Osteoblast (primary cell): ENCODE results near the gene DNAJC18. TPM values are rescaled to one million over a fixed set of nuclear protein-coding genes. Genes with fewer than 3 reads are reported as not detected.

Experiments used
- DNase-seq: peaks from one replicate; pipeline ENCODE4 v3.0.0; 2011; ENCODE audit warnings: low spot score, mixed read lengths; ENCODE audit not compliant: insufficient read length; ENCODE audit errors: missing footprints
- H2AFZ ChIP-seq: 2 replicates; pipeline ENCODE4 v1.6.0; 2011; ENCODE audit warnings: mild to moderate bottlenecking, low read length
- H3K27ac ChIP-seq: 2 replicates; pipeline ENCODE4 v1.5.1; 2011; ENCODE audit warnings: mild to moderate bottlenecking, low read depth, low read length, moderate library complexity
- H3K27me3 ChIP-seq: 2 replicates; pipeline ENCODE4 v1.6.0; 2012; ENCODE audit warnings: mild to moderate bottlenecking, control low read depth, inconsistent platforms, low read length, moderate library complexity; ENCODE audit not compliant: insufficient read depth
- H3K36me3 ChIP-seq: 2 replicates; pipeline ENCODE4 v1.5.1; 2011; ENCODE audit warnings: mild to moderate bottlenecking, low read length, control low read depth, moderate library complexity; ENCODE audit not compliant: insufficient read depth
- H3K4me1 ChIP-seq: 2 replicates; pipeline ENCODE4 v1.5.1; 2011; ENCODE audit warnings: mild to moderate bottlenecking, low read length, control low read depth, moderate library complexity; ENCODE audit not compliant: insufficient read depth
- H3K4me2 ChIP-seq: 2 replicates; pipeline ENCODE4 v1.6.0; 2011; ENCODE audit warnings: mild to moderate bottlenecking, low read length; ENCODE audit not compliant: insufficient read depth
- H3K4me3 ChIP-seq: fragments of 200-600 bp; sonication (generic); 3 replicates; pipeline ENCODE4 v1.5.1; 2012; ENCODE audit warnings: mild to moderate bottlenecking, low read length, inconsistent platforms; ENCODE audit not compliant: insufficient read depth
- H3K79me2 ChIP-seq: 2 replicates; pipeline ENCODE4 v1.6.0; 2012; ENCODE audit warnings: mild to moderate bottlenecking, low read length, control low read depth, inconsistent platforms; ENCODE audit not compliant: insufficient read depth
- H3K9me3 ChIP-seq: 2 replicates; pipeline ENCODE4 v1.5.1; 2011; ENCODE audit warnings: low read depth, low read length, control low read depth
- H4K20me1 ChIP-seq: 2 replicates; pipeline ENCODE4 v1.6.0; 2012; ENCODE audit warnings: mild to moderate bottlenecking, low read length, control low read depth; ENCODE audit not compliant: insufficient read depth
- total RNA-seq: library from RNA; depleted of rRNA; stranded (reverse); fragments of >200 nt; gene quantifications from 2 replicates; pipeline ENCODE4 v1.2.3, GENCODE V29; 2012
- TF ChIP-seq, protein P1 (sequence below): IDR thresholded peaks from 2 replicates; pipeline ENCODE4 v1.5.1; 2011; ENCODE audit warnings: mild to moderate bottlenecking, low read depth, low read length, moderate library complexity; ENCODE audit errors: extremely low read depth

DNAJC18 gene
- total RNA-seq, 1 donor = 16.3 TPM

DNA sequence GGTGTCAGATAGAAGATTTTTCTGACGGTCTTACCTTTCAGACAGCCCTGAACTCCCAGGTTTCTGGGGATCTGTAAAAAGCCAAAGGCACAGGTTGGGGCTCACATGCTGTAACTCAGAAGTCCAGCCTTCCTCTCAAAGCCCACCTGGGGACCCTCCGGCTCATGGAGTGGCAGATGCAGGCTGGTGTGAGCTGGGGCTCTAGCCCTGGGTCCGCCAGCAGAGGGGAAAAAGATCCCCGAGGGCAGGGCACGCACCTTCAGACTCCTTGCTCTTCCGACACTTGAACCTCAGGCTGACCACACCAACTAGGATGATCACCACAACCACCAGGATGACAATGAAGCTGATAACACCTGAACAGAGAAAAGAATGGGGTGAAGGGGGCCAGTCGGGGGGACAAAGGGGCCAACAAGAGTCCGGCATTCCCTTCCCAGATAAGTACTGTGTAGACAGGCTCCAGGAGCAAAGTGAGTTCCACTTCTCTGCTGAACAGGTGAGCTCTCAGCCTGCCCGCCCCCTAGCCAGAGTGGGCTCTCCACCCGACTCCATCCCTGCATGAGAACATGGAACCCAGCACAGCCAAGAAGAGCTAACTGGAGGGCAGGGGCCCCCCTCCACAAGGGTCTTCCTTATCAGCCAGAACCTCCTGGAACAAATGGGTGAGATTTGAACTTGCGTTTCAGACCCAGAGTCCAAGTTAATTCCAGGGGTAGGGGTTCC lies 15.4 kb upstream of the DNAJC18 start:
- DNase-seq = no peak
- no peaks in the 10 kb centered on the region for H4K20me1 ChIP-seq
- no peaks in the 10 kb centered on the region for H3K27me3 ChIP-seq
- no peaks in the 10 kb centered on the region for H3K9me3 ChIP-seq
- TF ChIP-seq, protein P1, sequence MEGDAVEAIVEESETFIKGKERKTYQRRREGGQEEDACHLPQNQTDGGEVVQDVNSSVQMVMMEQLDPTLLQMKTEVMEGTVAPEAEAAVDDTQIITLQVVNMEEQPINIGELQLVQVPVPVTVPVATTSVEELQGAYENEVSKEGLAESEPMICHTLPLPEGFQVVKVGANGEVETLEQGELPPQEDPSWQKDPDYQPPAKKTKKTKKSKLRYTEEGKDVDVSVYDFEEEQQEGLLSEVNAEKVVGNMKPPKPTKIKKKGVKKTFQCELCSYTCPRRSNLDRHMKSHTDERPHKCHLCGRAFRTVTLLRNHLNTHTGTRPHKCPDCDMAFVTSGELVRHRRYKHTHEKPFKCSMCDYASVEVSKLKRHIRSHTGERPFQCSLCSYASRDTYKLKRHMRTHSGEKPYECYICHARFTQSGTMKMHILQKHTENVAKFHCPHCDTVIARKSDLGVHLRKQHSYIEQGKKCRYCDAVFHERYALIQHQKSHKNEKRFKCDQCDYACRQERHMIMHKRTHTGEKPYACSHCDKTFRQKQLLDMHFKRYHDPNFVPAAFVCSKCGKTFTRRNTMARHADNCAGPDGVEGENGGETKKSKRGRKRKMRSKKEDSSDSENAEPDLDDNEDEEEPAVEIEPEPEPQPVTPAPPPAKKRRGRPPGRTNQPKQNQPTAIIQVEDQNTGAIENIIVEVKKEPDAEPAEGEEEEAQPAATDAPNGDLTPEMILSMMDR = no peak
- H2AFZ ChIP-seq = no peak overlapping the region
- peaks cover 9% of the 10 kb centered on the region for H3K4me1 ChIP-seq
- H3K79me2 ChIP-seq = no peaks in the 10 kb centered on the region
- H3K36me3 ChIP-seq = no peaks in the 10 kb centered on the region
- no peak overlapping the region for H3K4me2 ChIP-seq
- H3K27ac ChIP-seq = no peak overlapping the region
- no peak overlapping the region for H3K4me3 ChIP-seq

DNA sequence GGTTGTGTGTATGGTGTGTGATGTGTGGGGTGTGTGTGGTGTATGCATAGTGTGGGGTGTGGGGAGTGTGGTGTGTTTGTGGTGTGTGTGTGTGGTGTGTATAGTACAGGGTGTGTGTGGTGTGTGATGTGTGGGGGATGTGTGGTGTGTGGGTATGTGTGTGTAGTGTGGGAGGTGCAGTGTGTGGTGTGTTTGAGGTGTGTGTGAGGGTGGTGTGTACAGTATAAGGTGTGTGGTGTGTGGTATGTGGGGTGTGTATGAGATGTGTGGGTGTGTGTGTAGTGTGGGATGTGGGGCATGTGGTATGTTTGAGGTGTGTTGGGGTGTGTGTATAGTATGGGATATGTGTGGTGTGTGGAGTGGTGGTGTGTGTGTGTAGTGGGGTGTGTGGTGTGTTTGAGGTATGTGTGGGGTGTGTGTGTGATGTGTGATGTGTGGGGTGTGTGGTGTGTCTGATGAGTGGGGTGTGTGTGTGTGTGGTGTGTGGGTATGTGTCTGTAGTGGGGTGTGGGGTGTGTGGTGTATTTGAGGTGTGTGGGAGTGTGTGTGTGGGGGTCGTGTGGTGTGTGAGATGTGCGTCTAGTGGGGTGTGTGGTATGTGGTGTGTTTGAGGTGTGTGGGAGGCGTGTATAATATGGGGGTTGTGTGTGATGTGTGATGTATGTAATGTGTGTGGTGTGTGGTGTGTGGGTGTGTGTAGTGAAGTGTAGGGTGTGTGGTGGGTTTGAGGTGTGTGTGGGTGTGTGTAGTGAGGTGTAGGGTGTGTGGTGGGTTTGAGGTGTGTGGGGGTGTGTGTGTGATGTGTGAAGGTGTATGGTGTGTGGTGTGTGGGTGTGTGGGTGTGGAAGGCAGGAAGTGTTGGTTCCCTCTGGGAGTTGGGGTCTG lies 14.6 kb upstream of the DNAJC18 start:
- peak; percentile 44 for DNase-seq
- H3K4me1 ChIP-seq = peaks cover 4% of the 10 kb centered on the region
- no peaks in the 10 kb centered on the region for H3K27me3 ChIP-seq
- H3K36me3 ChIP-seq = no peaks in the 10 kb centered on the region
- no peak overlapping the region for H2AFZ ChIP-seq
- H3K27ac ChIP-seq = no peak overlapping the region
- TF ChIP-seq, protein P1 = no peak
- no peak overlapping the region for H3K4me3 ChIP-seq
- no peaks in the 10 kb centered on the region for H3K79me2 ChIP-seq
- H4K20me1 ChIP-seq = no peaks in the 10 kb centered on the region
- H3K4me2 ChIP-seq = no peak overlapping the region
- no peaks in the 10 kb centered on the region for H3K9me3 ChIP-seq

DNA sequence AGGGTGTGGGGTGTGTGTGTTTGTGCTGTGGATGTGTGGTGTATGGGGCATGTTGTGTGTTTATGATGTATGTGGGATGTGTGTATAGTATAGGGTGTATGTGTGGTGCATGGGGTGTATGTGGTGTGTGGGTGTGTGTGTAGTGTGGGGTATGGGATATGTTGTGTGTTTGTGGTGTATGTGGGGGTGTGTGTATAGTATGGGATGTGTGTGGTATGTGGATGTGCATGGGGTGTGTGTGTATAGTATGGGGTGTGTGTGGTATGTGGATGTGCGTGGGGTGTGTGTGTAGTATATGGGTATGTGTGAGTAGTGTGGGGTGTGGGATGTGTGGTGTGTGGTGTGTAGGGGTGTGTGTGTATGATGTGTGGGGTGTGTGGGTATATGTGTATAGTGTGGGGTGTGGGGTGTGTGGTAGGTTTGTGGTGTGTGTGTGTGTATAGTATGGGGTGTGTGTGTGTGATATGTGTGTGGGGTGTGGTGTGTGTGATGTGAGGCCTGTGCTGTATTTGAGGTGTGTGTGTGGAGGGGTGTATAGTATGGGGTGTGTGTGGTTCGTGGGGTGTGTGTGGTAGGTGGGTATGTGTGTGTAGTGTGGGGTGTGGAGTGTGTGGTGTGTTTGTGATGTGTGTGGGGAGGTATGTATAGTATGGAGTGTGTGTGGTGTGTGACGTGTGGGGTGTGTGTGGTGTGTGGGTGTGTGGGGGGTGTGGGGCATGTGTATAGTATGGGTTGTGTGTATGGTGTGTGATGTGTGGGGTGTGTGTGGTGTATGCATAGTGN lies 12.7 kb upstream of the DNAJC18 start:
- Histone ChIP-seq H3K4me1 (peaks cover 6% of the 10 kb centered on the region), H3K4me2 (no peak overlapping the region), H3K4me3 (no peak overlapping the region), H3K79me2 (no peaks in the 10 kb centered on the region), H3K27ac (no peak overlapping the region), H3K36me3 (no peaks in the 10 kb centered on the region), H3K27me3 (no peaks in the 10 kb centered on the region), H2AFZ (no peak overlapping the region), H4K20me1 (no peaks in the 10 kb centered on the region), H3K9me3 (no peaks in the 10 kb centered on the region)
- DNase-seq = no peak
- TF ChIP-seq, protein P1 = no peak

DNA sequence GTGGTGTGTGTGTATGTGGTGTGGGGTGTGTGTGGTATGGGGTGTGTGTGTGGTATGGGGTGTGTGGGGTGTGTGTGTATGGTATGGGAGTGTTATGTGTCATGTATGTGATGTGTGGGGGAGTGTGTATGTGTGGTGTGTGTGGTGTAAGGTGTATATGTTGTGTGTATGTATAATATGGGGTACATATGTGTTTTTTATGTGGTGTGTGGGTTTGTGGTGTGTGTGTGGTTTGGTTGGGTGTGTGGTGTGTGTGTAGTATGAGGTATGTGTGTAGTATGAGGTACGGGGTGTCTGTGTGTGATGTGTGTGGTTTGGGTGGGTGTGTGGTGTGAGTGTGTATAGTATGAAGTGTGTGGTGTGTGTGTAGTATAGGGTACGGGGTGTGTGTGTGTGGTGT lies 11.9 kb upstream of the DNAJC18 start:
- H3K4me1 ChIP-seq = peaks cover 9% of the 10 kb centered on the region
- no peaks in the 10 kb centered on the region for H4K20me1 ChIP-seq
- H3K79me2 ChIP-seq = no peaks in the 10 kb centered on the region
- H3K27ac ChIP-seq = no peak overlapping the region
- no peaks in the 10 kb centered on the region for H3K27me3 ChIP-seq
- H3K4me3 ChIP-seq = no peak overlapping the region
- no peaks in the 10 kb centered on the region for H3K36me3 ChIP-seq
- DNase-seq = no peak
- no peak overlapping the region for H2AFZ ChIP-seq
- no peak overlapping the region for H3K4me2 ChIP-seq
- TF ChIP-seq, protein P1 = no peak
- H3K9me3 ChIP-seq = no peaks in the 10 kb centered on the region
